OCI-LY3 (cell line): ENCODE results near the gene GUCY1A1.

Experiments
- H2AFZ ChIP-seq: fragments of 200-600, 300-600 bp; shearing (Covaris generic); 2 replicates; pipeline ENCODE4 v1.6.0; 2014; ENCODE audit warnings: antibody characterized with exemption, low read depth, low read length
- H3K27ac ChIP-seq: fragments of 200-600, 300-600 bp; sonication (generic); 2 replicates; pipeline ENCODE4 v1.5.1; 2014; ENCODE audit warnings: mild to moderate bottlenecking, low read length, moderate library complexity, mixed read lengths
- H3K27me3 ChIP-seq: fragments of 200-600, 300-600 bp; sonication (generic); 2 replicates; pipeline ENCODE4 v1.6.1; 2014; ENCODE audit warnings: low read depth, low read length, mixed read lengths
- H3K36me3 ChIP-seq: fragments of 200-600, 300-600 bp; sonication (generic); replicated peaks from 2 replicates; pipeline ENCODE3; 2014; ENCODE audit warnings: low read depth, low read length, mixed read lengths
- H3K4me1 ChIP-seq: fragments of 300-600, 200-600 bp; sonication (generic); 2 replicates; pipeline ENCODE4 v1.6.1; 2014; ENCODE audit warnings: low read length, mixed read lengths
- H3K4me2 ChIP-seq: fragments of 200-600, 300-600 bp; sonication (generic); 2 replicates; pipeline ENCODE4 v1.6.1; 2014; ENCODE audit warnings: low read length, mixed read lengths
- H3K4me3 ChIP-seq: fragments of 300-600, 200-600 bp; sonication (generic); 2 replicates; pipeline ENCODE4 v1.5.1; 2014; ENCODE audit warnings: antibody characterized with exemption, mild to moderate bottlenecking, low read length, moderate library complexity
- H3K79me2 ChIP-seq: fragments of 300-600, 200-600 bp; shearing (Covaris generic); 2 replicates; pipeline ENCODE4 v1.6.1; 2014; ENCODE audit warnings: mild to moderate bottlenecking, low read length, mixed read lengths
- H3K9ac ChIP-seq: fragments of 300-600, 200-600 bp; shearing (Covaris generic); 2 replicates; pipeline ENCODE4 v1.6.0; 2014; ENCODE audit warnings: mild to moderate bottlenecking, low read length, moderate library complexity
- H3K9me3 ChIP-seq: fragments of 200-600, 300-600 bp; shearing (Covaris generic); 2 replicates; pipeline ENCODE4 v1.6.1; 2014; ENCODE audit warnings: low read length, mixed read lengths; ENCODE audit not compliant: insufficient read depth
- H4K20me1 ChIP-seq: fragments of 200-600, 300-600 bp; sonication (generic); 2 replicates; pipeline ENCODE4 v1.6.1; 2016; ENCODE audit warnings: low read length, mixed read lengths; ENCODE audit not compliant: insufficient read depth
- CTCF ChIP-seq: fragments of 200-600, 300-600 bp; sonication (generic); IDR thresholded peaks from 2 replicates; pipeline ENCODE4 v1.5.1; 2014; ENCODE audit warnings: antibody characterized with exemption, low read length, low read depth
- EZH2phosphoT487 ChIP-seq: fragments of 200-600 bp; shearing (Covaris generic); IDR thresholded peaks from 2 replicates; pipeline ENCODE4 v1.6.1; 2018; ENCODE audit warnings: antibody characterized with exemption, mixed run types, low read depth

Gene GUCY1A1

GRCh38 chr4:155679343-155679742 lies 12.7 kb downstream of the GUCY1A1 start:
- Histone ChIP-seq H3K4me1 (no peaks in the 10 kb centered on the region), H3K79me2 (no peaks in the 10 kb centered on the region), H3K9ac (no peak overlapping the region), H3K36me3 (no peaks in the 10 kb centered on the region), H3K27ac (no peak overlapping the region), H3K27me3 (no peaks in the 10 kb centered on the region), H2AFZ (no peak overlapping the region), H3K9me3 (no peaks in the 10 kb centered on the region), H4K20me1 (no peaks in the 10 kb centered on the region), H3K4me2 (no peak overlapping the region), H3K4me3 (no peak overlapping the region)
- TF ChIP-seq EZH2phosphoT487 (no peak), CTCF (no peak)

GRCh38 chr4:155681886-155682285 lies 15.2 kb downstream of the GUCY1A1 start:
- H3K79me2 ChIP-seq: no peaks in the 10 kb centered on the region
- H3K4me3 ChIP-seq: no peak overlapping the region
- H3K4me1 ChIP-seq: no peaks in the 10 kb centered on the region
- no peak overlapping the region for H3K4me2 ChIP-seq
- TF ChIP-seq CTCF (no peak), EZH2phosphoT487 (no peak)
- H3K27me3 ChIP-seq: no peaks in the 10 kb centered on the region
- H3K9me3 ChIP-seq: no peaks in the 10 kb centered on the region
- H4K20me1 ChIP-seq: no peaks in the 10 kb centered on the region
- no peak overlapping the region for H3K27ac ChIP-seq
- no peak overlapping the region for H3K9ac ChIP-seq
- H2AFZ ChIP-seq: no peak overlapping the region
- H3K36me3 ChIP-seq: no peaks in the 10 kb centered on the region

- H3K4me3 ChIP-seq: no peak overlapping the region
- no peaks in the 10 kb centered on the region for H3K4me1 ChIP-seq
- no peaks in the 10 kb centered on the region for H3K27me3 ChIP-seq
- no peak overlapping the region for H2AFZ ChIP-seq
- H3K4me2 ChIP-seq: no peak overlapping the region
- no peak overlapping the region for H3K9ac ChIP-seq
- no peaks in the 10 kb centered on the region for H3K79me2 ChIP-seq
- H3K9me3 ChIP-seq: no peaks in the 10 kb centered on the region
- H3K27ac ChIP-seq: no peak overlapping the region
- H4K20me1 ChIP-seq: no peaks in the 10 kb centered on the region
- TF ChIP-seq EZH2phosphoT487: no peak
- no peak for TF ChIP-seq CTCF
- no peaks in the 10 kb centered on the region for H3K36me3 ChIP-seq
Measured at GRCh38 chr4:155684423-155684822, 17.8 kb downstream of the GUCY1A1 start.

- H2AFZ ChIP-seq: no peak overlapping the region
- no peaks in the 10 kb centered on the region for H3K4me1 ChIP-seq
- no peak overlapping the region for H3K4me3 ChIP-seq
- no peaks in the 10 kb centered on the region for H3K27me3 ChIP-seq
- H3K4me2 ChIP-seq: no peak overlapping the region
- H3K9ac ChIP-seq: no peak overlapping the region
- no peaks in the 10 kb centered on the region for H3K79me2 ChIP-seq
- no peak overlapping the region for H3K27ac ChIP-seq
- H4K20me1 ChIP-seq: no peaks in the 10 kb centered on the region
- H3K36me3 ChIP-seq: no peaks in the 10 kb centered on the region
- no peaks in the 10 kb centered on the region for H3K9me3 ChIP-seq
- TF ChIP-seq CTCF (no peak), EZH2phosphoT487 (no peak)
Measured at GRCh38 chr4:155684892-155685541, 18.4 kb downstream of the GUCY1A1 start.
